ENCODE results near the gene RPS6KB2.

Gene RPS6KB2

GRCh38 chr11:67391304-67392182 is 36.8 kb upstream of the RPS6KB2 start, which contains the start of gene RAD9A:
Gene RAD9A, plus strand, starts transcription at chr11:67391986. Its CDS starts 59 bp downstream, at chr11:67392045.
- Mint-ChIP-seq H3K4me3 (peak within 1 kb of the TSS; percentile 85), H3K36me3 (ENCODE audit: insufficient read depth) (peaks cover 11% of the 10 kb centered on the region), H3K4me1 (peaks cover 50% of the 10 kb centered on the region), H3K27me3 (no peaks in the 10 kb centered on the region), H3K27ac (ENCODE audit: low read depth) (peak within 1 kb of the TSS; percentile 69), H3K9me3 (no peaks in the 10 kb centered on the region)
- DNase-seq (ENCODE audit: low spot score in 2 of 2) (peak; percentile 72 to 84), ATAC-seq (replicated peaks; ENCODE audit: extremely low read depth, poor library complexity, severe bottlenecking) (peak; percentile 80)

DNA sequence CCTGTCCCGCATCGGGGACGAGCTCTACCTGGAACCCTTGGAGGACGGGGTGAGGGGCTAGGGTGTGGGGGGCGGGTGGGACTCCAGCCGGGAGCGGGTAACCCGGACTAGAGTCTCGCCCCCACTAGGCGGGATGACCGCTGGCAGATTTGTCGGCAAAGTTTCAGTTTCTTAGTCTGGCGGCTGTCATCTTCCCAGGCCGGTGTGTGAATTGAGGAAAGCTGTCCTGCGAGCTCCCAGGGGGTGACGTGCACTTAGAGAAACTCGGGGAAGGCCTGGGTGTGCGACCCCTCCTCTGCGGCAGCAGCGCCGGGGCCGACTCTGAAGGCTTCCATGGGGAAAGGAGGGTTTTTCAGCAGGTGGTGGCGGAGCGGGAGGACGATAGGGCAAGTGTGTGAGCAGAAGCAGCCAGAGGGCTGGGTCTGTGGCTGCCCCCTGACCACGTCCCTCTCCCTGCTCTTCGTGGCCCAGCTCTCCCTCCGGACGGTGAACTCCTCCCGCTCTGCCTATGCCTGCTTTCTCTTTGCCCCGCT is 36.0 kb upstream of the RPS6KB2 start:
- peak overlapping the region; percentile 85 for H3K4me3 Mint-ChIP-seq

DNA sequence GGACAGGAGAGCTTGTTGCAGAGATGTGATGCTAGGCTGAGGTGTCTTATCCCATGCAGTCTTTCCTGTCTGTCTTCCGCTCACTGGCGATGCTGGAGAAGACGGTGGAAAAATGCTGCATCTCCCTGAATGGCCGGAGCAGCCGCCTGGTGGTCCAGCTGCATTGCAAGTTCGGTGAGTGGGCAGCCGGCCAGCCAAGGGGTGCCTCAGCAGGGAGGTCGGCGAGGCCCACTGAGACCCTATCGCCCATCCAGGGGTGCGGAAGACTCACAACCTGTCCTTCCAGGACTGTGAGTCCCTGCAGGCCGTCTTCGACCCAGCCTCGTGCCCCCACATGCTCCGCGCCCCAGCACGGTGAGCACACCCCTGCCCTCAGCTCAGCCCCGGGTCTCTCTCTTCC is 34.9 kb upstream of the RPS6KB2 start:
- Mint-ChIP-seq H3K27me3 (no peaks in the 10 kb centered on the region), H3K9me3 (no peaks in the 10 kb centered on the region), H3K27ac (ENCODE audit: low read depth) (peak overlapping the region; percentile 12), H3K4me3 (peak overlapping the region; percentile 85), H3K36me3 (ENCODE audit: insufficient read depth) (peaks cover 22% of the 10 kb centered on the region), H3K4me1 (peaks cover 62% of the 10 kb centered on the region)
- ATAC-seq (replicated peaks; ENCODE audit: extremely low read depth, poor library complexity, severe bottlenecking) (no peak), DNase-seq (ENCODE audit: low spot score in 2 of 2) (no peak)

More for the DNA sequence above, 36.0 kb upstream of the RPS6KB2 start:
- no peaks in the 10 kb centered on the region for H3K9me3 Mint-ChIP-seq
- ATAC-seq (replicated peaks; ENCODE audit: extremely low read depth, poor library complexity, severe bottlenecking) (peak; percentile 11), DNase-seq (ENCODE audit: low spot score in 2 of 2) (no peak)
- peaks cover 14% of the 10 kb centered on the region for H3K36me3 Mint-ChIP-seq (ENCODE audit: insufficient read depth)
- peak overlapping the region; percentile 69 for H3K27ac Mint-ChIP-seq (ENCODE audit: low read depth)
- H3K27me3 Mint-ChIP-seq = no peaks in the 10 kb centered on the region
- H3K4me1 Mint-ChIP-seq = peaks cover 56% of the 10 kb centered on the region

DNA sequence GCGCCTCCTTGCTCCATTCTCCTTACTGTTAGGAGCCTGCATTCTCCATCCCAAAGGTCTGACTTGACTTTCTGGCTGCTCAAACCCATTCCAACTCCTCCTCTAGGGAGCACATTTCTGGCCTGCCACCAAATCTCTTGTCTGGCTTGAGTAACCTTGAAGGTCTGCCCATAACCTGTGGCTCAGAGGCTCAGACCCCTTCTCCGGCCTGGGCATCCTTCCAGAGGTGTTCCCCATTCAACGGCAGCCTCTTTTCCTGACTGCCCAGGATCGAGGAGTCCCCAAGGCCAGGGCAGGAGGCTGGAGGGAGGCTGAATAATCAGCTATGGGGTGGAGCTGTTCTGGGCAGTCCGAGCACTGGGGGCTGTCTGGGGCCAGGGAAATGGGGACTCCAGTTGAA is 34.3 kb upstream of the RPS6KB2 start:
- ATAC-seq (replicated peaks; ENCODE audit: extremely low read depth, poor library complexity, severe bottlenecking) (no peak), DNase-seq (ENCODE audit: low spot score in 2 of 2) (no peak)
- Mint-ChIP-seq H3K4me3 (peak overlapping the region; percentile 85), H3K4me1 (peaks cover 60% of the 10 kb centered on the region), H3K9me3 (no peaks in the 10 kb centered on the region), H3K36me3 (ENCODE audit: insufficient read depth) (peaks cover 26% of the 10 kb centered on the region), H3K27ac (ENCODE audit: low read depth) (peak overlapping the region; percentile 12), H3K27me3 (no peaks in the 10 kb centered on the region)

GRCh38 chr11:67395555-67396258 is 32.6 kb upstream of the RPS6KB2 start:
- H3K9me3 Mint-ChIP-seq = no peaks in the 10 kb centered on the region
- H3K4me1 Mint-ChIP-seq = peaks cover 54% of the 10 kb centered on the region
- no peak overlapping the region for H3K27ac Mint-ChIP-seq (ENCODE audit: low read depth)
- peaks cover 34% of the 10 kb centered on the region for H3K36me3 Mint-ChIP-seq (ENCODE audit: insufficient read depth)
- ATAC-seq (replicated peaks; ENCODE audit: extremely low read depth, poor library complexity, severe bottlenecking) (no peak), DNase-seq (ENCODE audit: low spot score in 2 of 2) (no peak)
- no peak overlapping the region for H3K4me3 Mint-ChIP-seq
- H3K27me3 Mint-ChIP-seq = no peaks in the 10 kb centered on the region

DNA sequence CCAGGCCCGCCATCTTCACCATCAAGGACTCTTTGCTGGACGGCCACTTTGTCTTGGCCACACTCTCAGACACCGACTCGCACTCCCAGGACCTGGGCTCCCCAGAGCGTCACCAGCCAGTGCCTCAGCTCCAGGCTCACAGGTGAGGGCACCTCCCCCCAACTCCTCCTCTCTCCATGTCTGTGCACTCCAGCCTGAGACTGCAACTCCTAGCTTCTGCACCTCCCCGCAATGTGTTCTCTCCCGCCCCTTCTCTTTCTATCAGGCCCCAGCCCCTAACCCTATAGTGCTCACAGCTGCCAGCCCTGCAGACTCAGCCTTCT is 32.1 kb upstream of the RPS6KB2 start:
- Mint-ChIP-seq H3K4me1 (peaks cover 52% of the 10 kb centered on the region), H3K4me3 (no peak overlapping the region), H3K9me3 (no peaks in the 10 kb centered on the region), H3K27ac (ENCODE audit: low read depth) (no peak overlapping the region), H3K27me3 (no peaks in the 10 kb centered on the region), H3K36me3 (ENCODE audit: insufficient read depth) (peaks cover 33% of the 10 kb centered on the region)
- ATAC-seq (replicated peaks; ENCODE audit: extremely low read depth, poor library complexity, severe bottlenecking) = no peak
- DNase-seq (ENCODE audit: low spot score in 2 of 2) = no peak

- Mint-ChIP-seq H3K27ac (ENCODE audit: low read depth) (peak overlapping the region; percentile 84), H3K36me3 (ENCODE audit: insufficient read depth) (peaks cover 30% of the 10 kb centered on the region), H3K4me1 (peaks cover 48% of the 10 kb centered on the region), H3K4me3 (peak overlapping the region; percentile 57), H3K9me3 (no peaks in the 10 kb centered on the region), H3K27me3 (no peaks in the 10 kb centered on the region)
- DNase-seq (ENCODE audit: low spot score in 2 of 2) (no peak), ATAC-seq (replicated peaks; ENCODE audit: extremely low read depth, poor library complexity, severe bottlenecking) (no peak)
Observed at GRCh38 chr11:67396587-67397389, 31.5 kb upstream of the RPS6KB2 start.

- H3K27ac Mint-ChIP-seq (ENCODE audit: low read depth) = peak overlapping the region; percentile 84
- H3K4me1 Mint-ChIP-seq = peaks cover 43% of the 10 kb centered on the region
- ATAC-seq (replicated peaks; ENCODE audit: extremely low read depth, poor library complexity, severe bottlenecking) (no peak), DNase-seq (ENCODE audit: low spot score in 2 of 2) (no peak)
- no peaks in the 10 kb centered on the region for H3K27me3 Mint-ChIP-seq
- H3K4me3 Mint-ChIP-seq = peak overlapping the region; percentile 57
- H3K9me3 Mint-ChIP-seq = no peaks in the 10 kb centered on the region
- peaks cover 30% of the 10 kb centered on the region for H3K36me3 Mint-ChIP-seq (ENCODE audit: insufficient read depth)
Observed at GRCh38 chr11:67397536-67397935, 30.8 kb upstream of the RPS6KB2 start.

DNA sequence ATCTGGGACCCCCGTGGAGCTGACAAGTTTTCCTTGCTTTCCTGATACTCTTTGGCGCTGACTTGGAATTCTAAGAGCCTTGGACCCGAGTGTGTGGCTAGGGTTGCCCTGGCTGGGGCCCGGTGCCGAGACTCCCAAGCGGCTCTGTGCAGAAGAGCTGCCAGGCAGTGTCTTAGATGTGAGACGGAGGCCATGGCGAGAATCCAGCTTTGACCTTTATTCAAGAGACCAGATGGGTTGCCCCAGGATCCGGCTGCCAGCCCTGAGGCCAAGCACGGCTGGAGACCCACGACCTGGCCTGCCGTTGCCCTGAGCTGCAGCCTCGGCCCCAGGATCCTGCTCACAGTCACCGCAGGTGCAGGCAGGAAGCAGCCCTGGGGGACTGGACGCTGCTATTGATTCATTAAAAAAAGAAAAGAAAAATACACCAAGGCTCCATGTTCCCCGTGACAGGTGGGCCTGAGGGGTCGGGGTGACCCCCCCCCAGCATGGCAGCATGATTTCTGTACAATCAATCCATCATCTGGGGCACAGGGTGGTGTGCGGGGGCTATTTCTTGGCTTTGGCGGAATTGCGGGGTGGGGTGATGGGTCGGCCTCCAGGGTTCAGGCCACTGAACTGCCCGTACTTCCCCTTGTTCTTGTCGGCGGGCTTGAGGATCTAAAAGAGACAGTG is 30.2 kb upstream of the RPS6KB2 start:
- no peak for ATAC-seq (replicated peaks; ENCODE audit: extremely low read depth, poor library complexity, severe bottlenecking)
- H3K9me3 Mint-ChIP-seq = no peaks in the 10 kb centered on the region
- peak overlapping the region; percentile 84 for H3K27ac Mint-ChIP-seq (ENCODE audit: low read depth)
- H3K4me3 Mint-ChIP-seq = peak overlapping the region; percentile 57
- H3K4me1 Mint-ChIP-seq = peaks cover 40% of the 10 kb centered on the region
- DNase-seq (ENCODE audit: low spot score in 2 of 2) = no peak
- peaks cover 28% of the 10 kb centered on the region for H3K36me3 Mint-ChIP-seq (ENCODE audit: insufficient read depth)
- no peaks in the 10 kb centered on the region for H3K27me3 Mint-ChIP-seq

- no peak overlapping the region for H3K27ac Mint-ChIP-seq (ENCODE audit: low read depth)
- peaks cover 38% of the 10 kb centered on the region for H3K4me1 Mint-ChIP-seq
- DNase-seq (ENCODE audit: low spot score in 2 of 2) (no peak), ATAC-seq (replicated peaks; ENCODE audit: extremely low read depth, poor library complexity, severe bottlenecking) (no peak)
- peak overlapping the region; percentile 87 for H3K4me3 Mint-ChIP-seq
- H3K27me3 Mint-ChIP-seq = no peaks in the 10 kb centered on the region
- H3K9me3 Mint-ChIP-seq = no peaks in the 10 kb centered on the region
- H3K36me3 Mint-ChIP-seq (ENCODE audit: insufficient read depth) = peaks cover 32% of the 10 kb centered on the region
Observed at GRCh38 chr11:67398661-67399563, 29.4 kb upstream of the RPS6KB2 start.

DNA sequence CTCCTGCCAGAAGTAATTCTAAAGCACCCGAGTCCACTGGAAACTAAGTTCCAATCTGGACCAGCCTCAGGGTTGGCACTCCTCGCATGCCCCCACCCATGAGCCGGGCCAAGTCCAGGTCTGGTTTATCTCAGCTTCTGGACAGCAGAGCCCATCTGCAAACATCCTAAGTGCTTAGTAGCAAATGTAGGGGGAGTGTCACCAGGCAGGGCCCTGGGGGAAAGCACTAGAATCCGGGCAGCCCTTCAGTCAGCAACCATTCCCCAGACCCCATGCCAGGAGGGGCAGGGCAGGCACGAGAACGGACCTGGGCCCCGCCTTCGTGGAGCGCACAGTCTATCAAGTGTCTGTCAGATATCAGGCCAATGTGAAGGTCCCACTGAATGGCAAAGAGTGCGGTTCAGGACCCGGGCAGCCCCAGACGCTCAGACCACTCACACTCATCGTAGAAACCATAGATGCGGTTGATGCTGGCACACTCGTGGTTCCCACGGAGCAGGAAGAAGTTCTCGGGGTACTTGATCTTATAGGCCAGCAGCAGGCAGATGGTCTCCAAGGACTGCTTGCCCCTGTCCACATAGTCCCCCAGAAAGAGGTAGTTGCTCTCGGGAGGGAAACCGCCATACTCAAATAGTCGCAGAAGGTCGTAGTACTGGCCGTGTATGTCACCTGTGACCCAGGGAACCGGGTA is 27.9 kb upstream of the RPS6KB2 start:
- Mint-ChIP-seq H3K9me3 (no peaks in the 10 kb centered on the region), H3K27me3 (no peaks in the 10 kb centered on the region), H3K27ac (ENCODE audit: low read depth) (no peak overlapping the region), H3K4me3 (peak overlapping the region; percentile 87), H3K36me3 (ENCODE audit: insufficient read depth) (peaks cover 43% of the 10 kb centered on the region), H3K4me1 (peaks cover 46% of the 10 kb centered on the region)
- no peak for DNase-seq (ENCODE audit: low spot score in 2 of 2)
- no peak for ATAC-seq (replicated peaks; ENCODE audit: extremely low read depth, poor library complexity, severe bottlenecking)
